Measurements from ENCODE around the gene PRG3.
"Not testable (repeated sequence)": the region's sequence is repeated elsewhere in the genome, so short reads cannot be mapped to it uniquely, and the experiment has no call there.

PRG3 gene

GRCh38 chr11:57408771-57409170, 27.8 kb upstream of the PRG3 start:
- DNase-seq (ENCODE audit: low spot score): no peak

DNA sequence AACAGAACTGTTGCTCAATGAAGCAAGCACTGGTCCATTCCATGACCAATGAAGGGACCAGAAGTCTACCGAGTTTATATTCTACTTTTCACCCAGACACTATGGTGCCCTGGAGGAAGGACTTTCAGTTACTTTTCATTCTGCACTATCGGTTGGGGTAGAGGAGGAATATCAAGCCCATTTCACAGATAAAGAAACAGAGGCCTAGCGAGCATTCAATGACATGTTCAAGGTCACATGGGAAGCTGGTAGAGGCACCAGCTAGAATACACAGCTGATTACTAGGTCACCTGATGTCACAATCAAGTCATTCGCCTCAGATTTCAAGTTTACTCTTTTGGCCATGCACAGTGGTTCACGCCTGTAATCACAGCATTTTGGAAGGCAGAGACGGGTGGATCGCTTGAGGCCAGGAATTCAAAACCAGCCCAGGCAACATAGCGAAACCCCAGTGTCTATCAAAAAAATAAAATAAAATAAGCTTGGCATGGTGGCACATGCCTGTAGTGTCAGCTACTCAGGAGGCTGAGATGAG, 27.1 kb upstream of the PRG3 start:
- no peak for DNase-seq (ENCODE audit: low spot score)

DNA sequence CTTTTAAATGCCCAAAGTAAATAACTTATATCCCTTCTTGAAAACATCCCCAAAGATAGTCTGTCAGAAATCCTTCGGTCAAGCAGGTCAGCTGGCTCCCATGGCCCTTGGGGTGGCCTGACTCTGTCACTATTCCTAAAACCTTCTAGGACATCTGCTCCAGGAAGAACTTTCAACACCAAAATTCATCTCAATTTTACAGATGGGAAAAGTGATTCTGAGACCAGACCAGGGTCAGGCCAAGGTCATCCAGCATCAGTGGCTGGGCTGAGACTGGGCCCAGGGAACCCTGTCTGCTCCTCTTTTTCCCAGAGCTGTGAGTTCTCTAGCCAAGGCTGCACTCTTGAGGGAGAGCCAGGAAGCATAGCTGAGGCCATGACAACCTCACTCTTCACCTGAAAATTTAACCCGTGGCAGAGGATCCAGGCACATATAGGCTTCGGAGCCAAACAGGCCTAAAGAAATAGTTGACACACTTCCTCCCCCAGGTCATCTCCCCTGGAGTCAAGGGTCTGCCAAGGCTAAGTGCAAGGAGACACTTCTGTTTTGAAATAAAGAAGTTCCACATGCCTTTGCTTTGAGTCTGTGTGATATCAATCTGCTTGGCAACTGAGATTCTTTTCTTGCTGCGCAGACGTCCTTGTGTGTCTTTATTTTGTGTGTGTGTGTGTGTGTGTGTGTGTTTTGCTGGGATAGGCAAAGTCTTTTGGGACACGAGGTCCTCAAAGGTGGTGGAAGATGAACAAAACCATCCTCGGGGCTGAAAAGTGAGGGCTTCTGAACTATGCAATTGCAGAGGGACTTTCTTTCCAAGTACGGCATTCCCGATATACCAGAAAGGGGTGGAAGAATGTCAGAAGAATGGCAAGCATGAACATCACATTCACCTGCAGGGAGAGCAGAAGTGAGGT, 26.3 kb upstream of the PRG3 start:
- DNase-seq (ENCODE audit: low spot score): no peak

DNA sequence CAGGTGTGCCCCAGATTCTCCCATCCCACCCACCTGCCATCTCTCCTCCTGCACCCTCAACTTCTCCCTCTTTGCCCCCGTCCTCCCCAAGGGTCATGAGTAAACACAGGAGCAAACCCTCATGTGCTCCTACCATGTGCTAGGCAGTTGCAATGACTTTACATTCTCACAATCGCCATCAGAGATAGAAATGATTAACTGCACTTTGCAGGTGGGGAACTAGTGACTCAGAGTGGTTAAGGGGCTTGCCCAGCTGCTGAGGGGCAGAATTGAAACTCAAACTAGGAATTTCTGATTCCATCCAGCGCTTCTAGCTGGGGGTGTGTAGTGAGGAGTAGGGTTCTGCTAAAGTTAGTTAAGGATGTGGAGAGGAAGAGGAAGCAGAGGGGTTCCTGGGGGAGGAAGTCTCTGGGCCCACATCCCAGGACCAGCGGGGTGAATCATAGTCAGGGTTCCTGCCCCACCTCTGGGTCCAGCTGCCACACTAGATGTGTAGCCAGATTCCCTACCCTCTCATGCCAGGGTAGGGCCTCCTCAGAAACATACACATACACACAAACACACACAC, 25.5 kb upstream of the PRG3 start:
- no peak for DNase-seq (ENCODE audit: low spot score)

- DNase-seq (ENCODE audit: low spot score): no peak
Measured at GRCh38 chr11:57405271-57405860, 24.4 kb upstream of the PRG3 start.

- DNase-seq (ENCODE audit: low spot score): no peak
Measured at GRCh38 chr11:57403802-57404147, 22.8 kb upstream of the PRG3 start.

DNA sequence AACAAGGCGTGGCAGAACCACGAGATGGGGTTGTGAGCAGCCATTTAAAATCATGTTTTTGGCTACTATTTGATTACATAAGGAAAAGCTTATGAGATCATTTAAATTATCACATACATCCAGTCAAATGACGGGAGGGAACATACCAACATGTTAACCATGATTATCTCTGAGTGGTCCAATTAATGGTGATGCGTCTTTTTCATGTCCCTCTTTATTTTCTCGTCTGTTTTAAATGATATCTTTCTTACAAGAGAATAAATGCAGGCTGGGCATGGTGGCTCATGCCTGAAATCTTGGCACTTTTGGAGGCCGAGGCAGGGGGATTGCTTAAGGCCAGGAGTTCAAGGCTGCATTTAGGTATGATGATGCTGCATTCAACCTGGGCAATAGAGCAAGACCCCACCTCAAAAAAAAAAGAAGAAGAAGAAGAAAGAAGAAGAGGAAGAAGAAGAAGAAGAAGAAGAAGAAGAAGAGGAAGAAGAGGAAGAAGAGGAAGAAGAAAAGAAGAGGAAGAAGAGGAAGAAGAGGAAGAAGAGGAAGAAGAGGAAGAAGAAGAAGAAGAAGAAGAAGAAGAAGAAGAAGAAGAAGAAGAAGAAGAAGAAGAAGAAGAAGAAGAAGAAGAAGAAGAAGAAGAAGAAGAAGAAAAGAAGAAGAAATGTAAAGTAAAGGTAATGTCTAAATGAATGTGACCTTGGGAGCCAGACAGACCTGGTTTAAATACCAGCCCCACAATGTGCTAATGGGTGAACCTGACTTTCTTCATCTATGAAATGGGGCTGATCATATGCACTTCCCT, 22.3 kb upstream of the PRG3 start:
- DNase-seq (ENCODE audit: low spot score): not testable (repeated sequence)

- no peak for DNase-seq (ENCODE audit: low spot score)
Measured at GRCh38 chr11:57402188-57403002, 21.4 kb upstream of the PRG3 start.

DNA sequence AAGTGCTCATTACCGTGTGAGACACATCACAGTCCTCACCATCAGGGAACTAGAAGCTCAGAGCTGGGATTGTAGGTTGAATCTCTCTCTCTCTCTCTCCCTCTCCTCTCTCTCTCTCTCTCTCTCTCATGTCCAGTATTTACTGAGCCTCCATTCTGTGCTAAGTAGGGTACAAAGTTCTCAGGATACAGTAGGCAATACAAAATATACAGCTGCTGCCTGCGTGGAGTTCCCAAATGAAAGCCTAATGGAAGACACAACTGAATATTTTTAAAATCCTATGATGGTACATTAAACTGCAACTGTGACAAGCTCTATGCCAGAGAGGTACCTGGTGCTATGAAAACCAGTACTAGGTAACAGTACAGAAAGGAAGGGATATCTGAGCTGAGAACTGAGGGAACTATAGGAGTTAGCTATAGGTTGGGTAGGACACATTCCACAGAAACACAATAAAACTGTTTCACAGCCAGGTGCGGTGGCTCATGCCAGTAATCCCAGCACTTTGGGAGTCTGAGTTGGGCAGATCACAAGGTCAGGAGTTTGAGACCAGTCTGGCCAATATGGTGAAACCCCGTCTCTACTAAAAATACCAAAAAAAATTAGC, 19.1 kb upstream of the PRG3 start:
- DNase-seq (ENCODE audit: low spot score): no peak

DNA sequence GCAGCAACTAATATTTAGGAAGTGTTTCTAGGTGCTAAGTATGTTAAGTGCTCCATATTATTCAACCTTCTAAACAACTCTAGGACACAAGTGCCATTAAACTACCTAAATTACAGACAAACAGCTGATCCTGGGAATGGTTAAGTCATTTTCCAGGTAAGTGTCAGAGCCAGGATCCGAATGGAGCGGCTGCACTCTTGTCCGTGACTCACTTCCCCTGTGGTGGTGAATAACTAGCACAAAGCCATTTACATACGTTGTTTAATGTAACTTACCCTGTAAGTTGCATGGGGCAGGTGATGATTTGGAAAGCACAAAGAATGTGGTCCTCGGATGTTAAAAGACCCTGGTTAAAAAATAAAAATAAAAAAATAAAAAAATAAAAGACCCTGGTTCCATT, 18.3 kb upstream of the PRG3 start:
- DNase-seq (ENCODE audit: low spot score): no peak

- no peak for DNase-seq (ENCODE audit: low spot score)
Measured at GRCh38 chr11:57397394-57397990, 16.5 kb upstream of the PRG3 start.

- no peak for DNase-seq (ENCODE audit: low spot score)
Measured at GRCh38 chr11:57396744-57397143, 15.8 kb upstream of the PRG3 start.

- no peak for DNase-seq (ENCODE audit: low spot score)
Measured at GRCh38 chr11:57395905-57396623, 15.1 kb upstream of the PRG3 start.

- DNase-seq (ENCODE audit: low spot score): no peak
Measured at GRCh38 chr11:57394203-57394965, 13.4 kb upstream of the PRG3 start.

- DNase-seq (ENCODE audit: low spot score): no peak
Measured at GRCh38 chr11:57392763-57393105, 11.8 kb upstream of the PRG3 start.

- DNase-seq (ENCODE audit: low spot score): no peak
Measured at GRCh38 chr11:57392066-57392762, 11.3 kb upstream of the PRG3 start.

- DNase-seq (ENCODE audit: low spot score): no peak
Measured at GRCh38 chr11:57391539-57391938, 10.6 kb upstream of the PRG3 start.

DNA sequence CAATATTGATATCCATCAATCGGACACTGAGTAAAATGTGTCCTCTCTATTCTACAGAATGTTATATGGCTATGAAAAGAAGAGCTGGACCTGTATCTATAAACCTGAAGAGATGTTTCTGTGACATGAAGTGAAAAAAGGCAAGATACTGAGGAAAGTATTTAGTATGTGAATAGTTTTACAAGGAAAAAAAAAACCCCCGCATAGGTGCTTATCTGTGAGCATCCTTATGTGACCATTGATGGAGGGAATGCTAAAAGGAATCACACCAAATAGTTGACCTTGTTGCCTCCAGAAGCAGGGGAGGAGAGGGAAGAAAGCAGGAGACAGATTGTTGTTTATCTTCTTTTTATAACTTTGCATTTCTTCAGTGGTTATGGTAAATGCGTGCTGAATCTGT, 10.2 kb upstream of the PRG3 start:
- no peak for DNase-seq (ENCODE audit: low spot score)

DNA sequence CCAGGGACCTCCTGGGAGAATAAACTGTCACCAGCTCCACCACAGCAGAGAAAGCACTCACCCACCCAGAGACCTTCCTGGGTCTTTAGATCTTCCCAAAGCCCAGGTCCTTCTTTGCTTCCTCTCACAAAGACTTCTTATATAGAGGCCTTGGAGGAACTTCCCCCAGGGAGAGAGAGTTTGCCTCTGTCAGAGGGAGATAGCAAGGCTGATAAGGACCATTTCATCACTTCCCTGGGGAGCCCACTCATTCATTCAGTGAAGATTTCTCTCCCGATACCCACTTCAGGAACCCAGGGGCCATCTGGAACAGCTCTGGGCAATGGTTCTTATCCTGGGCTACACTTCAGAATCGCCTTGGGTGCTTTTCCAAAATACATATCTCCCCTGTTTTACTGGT, 9.6 kb upstream of the PRG3 start, which contains the start of gene PRG2:
TSS of gene PRG2 (minus strand) at position 116 of the 400 bp plus-strand sequence. CDS start 706 bp downstream, outside the sequence.
- DNase-seq (ENCODE audit: low spot score): no peak

Measured in left forelimb (tissue), 1 donor.